ENCODE data around the gene IKZF4.
"Not testable (repeated sequence)": the region's sequence is repeated elsewhere in the genome, so short reads cannot be mapped to it uniquely, and the experiment has no call there.

The IKZF4 gene

DNA sequence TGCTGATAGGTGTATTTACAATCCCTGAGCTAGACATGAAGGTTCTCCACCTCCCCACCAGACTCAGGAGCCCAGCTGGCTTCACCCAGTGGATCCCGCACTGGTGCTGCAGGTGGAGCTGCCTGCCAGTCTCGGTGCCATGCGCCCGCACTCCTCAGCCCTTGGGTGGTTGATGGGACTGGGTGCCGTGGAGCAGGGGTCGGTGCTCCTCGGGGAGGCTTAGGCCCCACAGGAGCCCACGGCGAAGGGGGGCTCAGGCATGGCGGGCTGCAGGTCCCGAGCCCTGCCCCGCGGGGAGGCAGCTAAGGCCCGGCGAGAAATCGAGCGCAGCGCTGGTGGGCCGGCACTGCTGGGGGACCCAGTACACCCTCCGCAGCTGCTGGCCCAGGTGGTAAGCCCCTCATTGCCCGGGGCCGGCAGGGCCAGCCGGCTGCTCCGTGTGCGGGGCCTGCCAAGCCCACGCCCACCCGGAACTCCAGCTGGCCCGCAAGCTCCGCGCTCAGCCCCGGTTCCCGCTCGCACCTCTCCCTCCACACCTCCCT lies 20.8 kb upstream of the IKZF4 start:
- not testable (repeated sequence) for DNase-seq

DNA sequence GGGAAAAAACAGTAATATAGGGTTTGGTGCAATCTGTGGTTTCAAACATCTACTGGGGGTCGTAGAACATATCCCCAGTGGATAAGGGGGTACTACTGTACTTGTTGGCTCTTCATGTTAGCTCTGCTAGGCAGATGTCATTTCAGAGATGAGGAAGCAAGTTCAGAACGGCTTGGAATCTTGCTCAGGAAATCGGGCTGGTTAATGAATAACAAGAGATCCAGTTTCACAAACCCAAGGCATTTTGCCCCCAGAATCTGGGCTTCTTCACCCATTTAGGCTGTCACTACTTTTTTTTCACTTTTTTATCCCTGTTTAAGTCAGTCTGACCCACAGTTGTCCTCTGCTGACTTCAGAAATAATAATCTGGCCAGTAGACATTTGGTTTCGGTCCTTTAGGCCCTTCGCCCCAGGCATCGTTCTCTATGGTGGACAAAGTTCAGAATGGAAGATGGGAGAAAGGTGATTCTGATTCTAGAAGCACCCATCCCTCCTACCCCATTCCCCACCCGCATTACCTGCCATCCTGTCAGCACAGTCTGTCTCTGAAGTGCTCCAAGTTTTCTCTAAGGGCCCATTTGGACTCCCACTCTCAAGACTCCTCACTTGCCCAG lies 19.2 kb upstream of the IKZF4 start:
- DNase-seq = no peak

GRCh38 chr12:56003376-56003775 lies 17.5 kb upstream of the IKZF4 start:
- DNase-seq = not testable (repeated sequence)

DNA sequence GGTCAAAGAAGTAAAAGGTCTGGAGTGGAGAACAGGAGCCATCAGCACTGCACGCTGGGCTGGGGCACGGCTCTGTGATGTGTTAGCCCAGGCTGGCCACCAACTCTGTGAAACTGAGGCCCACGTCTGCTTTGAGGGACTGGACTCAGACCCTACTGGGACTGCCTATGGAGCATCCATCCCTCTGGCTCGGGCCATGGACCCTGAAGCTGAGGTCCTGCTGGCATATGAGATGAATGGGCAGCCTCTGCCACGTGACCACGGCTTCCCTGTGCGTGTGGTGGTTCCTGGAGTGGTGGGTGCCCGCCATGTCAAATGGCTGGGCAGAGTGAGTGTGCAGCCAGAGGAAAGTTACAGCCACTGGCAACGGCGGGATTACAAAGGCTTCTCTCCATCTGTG lies 16.6 kb upstream of the IKZF4 start:
- no peak for DNase-seq

- peak in 3 of 4 experiments; percentile 40 to 77 (median 63) for DNase-seq
Measured at GRCh38 chr12:56007564-56008559, 13.0 kb upstream of the IKZF4 start.

DNA sequence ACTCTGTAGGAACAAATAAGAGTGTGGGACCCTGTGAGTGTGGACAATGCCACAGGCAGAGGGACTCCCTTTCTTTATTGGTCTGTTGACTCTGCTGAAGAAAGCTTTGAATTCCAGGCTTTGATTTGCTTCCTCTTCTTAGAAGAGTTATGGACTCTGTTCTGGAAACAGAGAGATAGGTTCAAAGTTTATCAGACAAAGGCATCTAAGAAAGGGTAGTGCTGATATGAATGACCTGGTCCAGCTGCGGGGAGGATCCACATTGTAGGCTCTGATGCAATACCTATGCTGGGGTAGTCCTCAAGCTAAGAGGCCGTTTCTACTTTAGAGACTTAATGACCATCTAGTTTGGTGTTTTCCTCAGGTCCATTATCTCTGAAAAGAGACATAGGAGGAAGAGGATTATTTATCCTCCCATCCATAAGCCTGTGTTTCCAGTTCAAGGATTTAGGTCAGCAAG lies 10.7 kb upstream of the IKZF4 start:
- DNase-seq = no peak

GRCh38 chr12:56011509-56012090 lies 9.2 kb upstream of the IKZF4 start:
- DNase-seq = no peak

DNA sequence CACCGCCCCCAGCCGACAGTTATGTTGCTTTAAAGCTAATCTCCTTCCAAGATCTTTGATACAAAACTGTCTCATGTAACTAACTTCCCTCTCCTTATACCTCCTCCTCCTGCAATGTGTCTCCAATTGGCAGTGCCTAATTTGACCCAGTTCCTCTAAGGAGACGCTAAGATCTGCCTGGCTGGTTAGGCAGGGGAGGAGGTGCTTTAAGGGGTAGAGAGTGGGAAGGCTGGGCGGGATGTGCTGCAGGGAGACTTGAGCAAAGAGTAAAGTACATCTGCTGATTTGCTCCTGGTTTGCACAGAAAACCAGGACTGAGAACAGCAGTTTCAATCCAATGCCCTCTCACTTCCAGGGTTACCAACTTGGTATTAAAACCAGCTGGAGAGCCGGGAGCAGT lies 7.4 kb upstream of the IKZF4 start:
- no peak for DNase-seq

DNA sequence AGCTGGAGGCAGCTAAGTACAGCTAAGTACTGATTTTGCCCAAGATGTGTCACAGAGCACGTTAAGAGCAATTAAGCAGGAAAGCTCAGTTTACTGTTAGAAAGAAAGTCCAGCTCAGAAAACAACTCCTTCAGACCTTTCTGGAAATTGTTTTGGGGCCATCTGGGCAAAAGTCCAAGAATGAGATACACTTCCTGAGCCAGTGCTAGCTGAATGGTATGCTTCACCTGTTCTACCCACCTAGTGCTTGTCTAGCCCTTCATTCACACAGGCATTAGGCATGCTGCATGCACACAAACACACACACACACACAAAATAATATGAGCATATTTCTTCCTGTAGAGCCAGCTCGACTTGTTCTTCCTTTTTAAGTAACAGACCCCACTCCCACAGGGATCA lies 6.6 kb upstream of the IKZF4 start:
- no peak for DNase-seq

DNA sequence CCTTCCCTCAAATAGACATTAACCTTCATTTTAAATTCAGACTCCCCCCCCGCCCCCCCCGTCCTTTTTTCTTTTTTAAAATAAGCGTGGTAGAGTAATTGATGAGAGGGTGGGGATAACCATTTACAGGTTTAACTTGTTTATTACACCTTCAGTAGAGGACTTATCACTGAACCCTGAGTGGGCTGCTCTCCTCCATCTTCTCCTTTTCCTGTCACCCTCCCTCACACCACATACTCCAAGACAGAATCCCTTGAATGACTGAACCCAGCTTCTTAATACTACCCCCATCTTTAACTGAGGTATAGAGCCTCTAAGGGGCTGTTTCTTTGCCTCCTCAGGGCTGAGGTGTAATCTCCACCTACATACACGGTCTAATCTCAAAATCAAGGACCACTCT lies 3.7 kb upstream of the IKZF4 start:
- DNase-seq = no peak

DNA sequence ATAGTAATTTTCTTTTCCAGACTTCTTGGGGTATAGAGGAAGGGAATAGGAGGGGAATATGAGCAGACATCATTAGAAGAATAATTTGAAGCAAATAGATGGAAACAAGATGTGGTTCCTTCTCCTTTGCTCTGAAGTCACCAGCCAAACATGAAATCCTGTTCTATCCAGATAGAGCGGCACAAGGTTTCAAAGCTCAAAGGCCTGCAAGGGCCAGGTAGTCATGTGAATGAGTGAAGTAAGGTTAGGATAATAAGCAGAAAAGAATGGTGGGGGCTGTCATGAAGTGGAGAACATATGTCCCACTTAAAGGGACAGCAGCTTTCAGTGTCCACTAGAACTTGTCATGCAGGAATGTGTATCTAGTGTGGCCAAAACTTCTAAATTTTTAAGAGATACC lies 2.5 kb upstream of the IKZF4 start:
- no peak for DNase-seq

DNA sequence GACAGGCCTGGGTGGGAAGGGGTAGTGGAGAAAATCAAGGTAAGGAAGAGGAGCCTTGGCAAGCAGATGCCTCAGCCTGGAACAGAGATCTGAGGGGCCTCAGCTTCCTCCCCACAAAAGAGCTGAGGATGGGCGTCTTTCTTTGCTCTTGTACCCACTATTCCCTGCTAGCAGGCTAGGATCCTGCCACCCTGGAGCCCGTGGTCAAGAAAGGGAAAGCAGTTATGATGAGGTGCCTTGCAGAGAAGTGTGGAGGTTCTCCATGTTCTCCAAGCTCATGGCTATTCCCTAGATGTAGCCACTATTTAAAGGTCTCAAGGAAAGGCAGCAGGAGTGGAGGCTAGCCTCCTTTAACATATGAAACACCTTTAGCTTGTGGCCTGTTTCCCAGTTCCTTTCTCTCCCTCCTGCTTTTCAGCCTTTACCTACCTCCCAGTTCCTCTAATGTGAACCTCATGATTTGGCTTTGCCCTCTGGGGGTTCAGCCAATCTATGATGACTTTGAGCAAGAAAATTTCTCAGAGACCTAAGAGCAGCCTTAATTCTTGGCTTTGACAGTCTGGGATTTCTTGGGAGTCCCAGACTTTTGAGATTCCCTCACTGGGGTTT lies 1.1 kb downstream of the IKZF4 start:
- no peak for DNase-seq

DNA sequence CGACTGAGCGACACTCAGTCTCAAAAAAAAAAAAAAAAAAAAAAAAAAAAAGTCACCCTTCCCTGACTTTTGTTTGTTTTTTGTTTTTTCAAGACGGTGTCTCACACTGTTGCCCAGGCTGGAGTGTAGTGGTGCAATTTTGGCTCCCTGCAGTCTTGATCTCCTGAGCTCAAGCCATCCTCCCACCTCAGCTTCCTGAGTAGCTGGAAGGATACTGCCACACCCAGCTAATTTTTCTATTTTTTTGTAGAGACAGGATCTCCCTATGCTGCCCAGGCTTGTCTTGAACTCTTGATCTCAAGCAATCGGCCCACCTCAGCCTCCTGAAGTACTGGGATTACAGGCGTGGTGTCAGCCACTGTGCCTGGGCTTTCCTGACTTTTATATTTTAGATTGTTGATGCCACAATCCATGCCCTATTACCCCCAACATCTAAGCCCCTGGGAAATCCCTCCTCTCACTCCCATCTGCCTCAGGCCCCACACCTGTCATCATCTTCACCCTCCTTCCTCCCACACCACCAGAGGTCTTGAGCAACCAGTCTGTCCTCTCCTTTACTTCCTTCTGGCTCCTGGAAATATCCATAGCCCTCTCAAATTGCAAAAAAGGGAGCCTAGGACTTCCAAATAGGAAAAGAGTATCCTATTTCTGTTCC lies 7.8 kb downstream of the IKZF4 start:
- no peak for DNase-seq

GRCh38 chr12:56029166-56029519 lies 8.3 kb downstream of the IKZF4 start:
- DNase-seq = no peak

GRCh38 chr12:56029666-56030293 lies 8.9 kb downstream of the IKZF4 start:
- DNase-seq = peak in 2 of 4 experiments; percentile 2 to 8

DNA sequence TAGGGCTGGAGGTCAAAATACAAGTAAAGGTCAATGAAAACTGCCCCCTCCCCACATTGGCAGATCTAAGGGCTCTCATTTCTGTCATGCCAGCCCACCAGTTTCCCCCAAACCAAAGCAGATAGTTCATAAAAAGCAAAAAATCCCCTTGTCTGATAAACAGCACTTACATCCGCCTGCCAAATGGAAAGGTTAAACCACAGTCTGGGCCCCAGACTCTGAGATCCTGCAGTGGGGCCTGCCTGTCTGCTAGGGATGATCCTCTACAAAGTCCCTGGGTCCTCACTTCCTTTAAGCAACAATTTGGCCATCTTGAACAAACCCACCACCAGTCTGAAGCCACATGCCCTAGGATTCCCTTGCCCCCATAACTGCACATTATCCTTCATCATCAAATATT lies 11.1 kb downstream of the IKZF4 start:
- no peak for DNase-seq

- DNase-seq = no peak
Measured at GRCh38 chr12:56034586-56035332, 13.9 kb downstream of the IKZF4 start.

- no peak for DNase-seq
Measured at GRCh38 chr12:56037161-56037560, 16.3 kb downstream of the IKZF4 start.

DNA sequence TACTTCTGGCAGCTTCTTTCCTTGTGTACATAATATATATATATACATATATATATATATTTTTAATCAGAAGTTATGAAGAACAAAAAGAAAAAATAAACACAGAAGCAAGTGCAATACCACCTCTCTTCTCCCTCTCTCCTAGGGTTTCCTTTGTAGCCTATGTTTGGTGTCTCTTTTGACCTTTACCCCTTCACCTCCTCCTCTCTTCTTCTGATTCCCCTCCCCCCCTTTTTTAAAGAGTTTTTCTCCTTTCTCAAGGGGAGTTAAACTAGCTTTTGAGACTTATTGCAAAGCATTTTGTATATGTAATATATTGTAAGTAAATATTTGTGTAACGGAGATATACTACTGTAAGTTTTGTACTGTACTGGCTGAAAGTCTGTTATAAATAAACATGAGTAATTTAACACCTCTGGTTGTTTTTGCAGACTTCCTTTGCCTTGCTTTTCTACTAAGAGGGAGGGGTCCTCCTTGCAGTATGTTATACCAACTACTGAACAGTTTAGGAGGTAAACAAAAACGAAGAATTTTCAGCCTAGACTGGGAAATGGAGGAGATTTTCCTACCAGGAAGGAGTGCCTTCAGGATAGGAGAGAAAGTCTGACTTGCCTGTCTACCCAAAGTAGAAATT lies 17.3 kb downstream of the IKZF4 start:
- DNase-seq = no peak

- DNase-seq = no peak
Measured at GRCh38 chr12:56040151-56040550, 19.3 kb downstream of the IKZF4 start.
